ENCODE measurements around the gene BSG. TPM values are rescaled to one million over a fixed set of nuclear protein-coding genes. Genes with fewer than 3 reads are reported as not detected.

The BSG gene
- total and polyA plus RNA-seq, 9 of the 15 experiments (the other 6 are each of a cell fraction or from before 2014, with no cell fraction given): 4.6 to 495 (median 187) TPM

DNA sequence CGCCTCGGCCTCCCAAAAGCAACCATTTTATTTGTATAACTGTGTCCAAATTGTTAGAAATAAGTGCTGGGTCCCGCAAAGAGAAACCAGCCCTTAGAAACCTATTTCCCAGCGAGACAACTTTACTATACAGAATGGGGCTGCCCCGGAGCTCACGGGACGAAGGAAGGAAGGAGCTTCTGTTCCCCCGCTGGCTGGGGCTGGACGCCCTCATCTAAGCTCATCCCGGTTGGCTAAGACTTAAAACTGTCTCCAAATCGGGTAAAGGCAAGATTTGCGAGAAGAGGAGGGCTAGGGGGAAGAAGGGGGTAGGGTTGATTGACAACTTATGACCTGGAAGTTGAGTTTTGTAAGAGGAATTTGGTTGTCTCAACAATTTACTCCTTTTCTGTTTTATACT, 12.3 kb upstream of the BSG start:
- H3K9ac ChIP-seq (ENCODE audit: insufficient read depth in 1 of 2, low read depth in 2 of 2, low read length in 2 of 2): no peak overlapping the region
- ATAC-seq (no peak), FAIRE-seq (no peak), DNase-seq (ENCODE audit: extremely low read depth in 1 of 4, low spot score in 3 of 4) (no peak)
- in situ Hi-C loops (cut with MboI): no loop called here
- H3K36me3 ChIP-seq (ENCODE audit: control insufficient read depth, insufficient read depth, low read length): no peaks in the 10 kb centered on the region
- no peak for TF ChIP-seq ZKSCAN3 (CRISPR knock-in tag; IDR thresholded peaks at IDR 0.05)
- TF ChIP-seq, protein P1, sequence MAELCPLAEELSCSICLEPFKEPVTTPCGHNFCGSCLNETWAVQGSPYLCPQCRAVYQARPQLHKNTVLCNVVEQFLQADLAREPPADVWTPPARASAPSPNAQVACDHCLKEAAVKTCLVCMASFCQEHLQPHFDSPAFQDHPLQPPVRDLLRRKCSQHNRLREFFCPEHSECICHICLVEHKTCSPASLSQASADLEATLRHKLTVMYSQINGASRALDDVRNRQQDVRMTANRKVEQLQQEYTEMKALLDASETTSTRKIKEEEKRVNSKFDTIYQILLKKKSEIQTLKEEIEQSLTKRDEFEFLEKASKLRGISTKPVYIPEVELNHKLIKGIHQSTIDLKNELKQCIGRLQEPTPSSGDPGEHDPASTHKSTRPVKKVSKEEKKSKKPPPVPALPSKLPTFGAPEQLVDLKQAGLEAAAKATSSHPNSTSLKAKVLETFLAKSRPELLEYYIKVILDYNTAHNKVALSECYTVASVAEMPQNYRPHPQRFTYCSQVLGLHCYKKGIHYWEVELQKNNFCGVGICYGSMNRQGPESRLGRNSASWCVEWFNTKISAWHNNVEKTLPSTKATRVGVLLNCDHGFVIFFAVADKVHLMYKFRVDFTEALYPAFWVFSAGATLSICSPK (IDR thresholded peaks at IDR 0.05; ENCODE audit: borderline replicate concordance): no peak
- 74% methylated on average over 7 of the region's 12 CpGs for WGBS (ENCODE audit: insufficient coverage, low coverage, missing lambda C conversion rate)
- ChIA-PET POLR2A (no interaction called here), CTCF (ENCODE audit: low intra/inter-chr PET ratio) (no interaction called here)
- H3K4me1 ChIP-seq (replicated peaks in 1 of 2; ENCODE audit: control insufficient read depth in 2 of 2, insufficient read depth in 2 of 2, low read length in 2 of 2): peaks cover 14 to 39% of the 10 kb centered on the region in 2 experiments; a peak in 4 of 5 replicates
- no peak overlapping the region for H2AFZ ChIP-seq (ENCODE audit: low read depth, low read length)
- H3K79me2 ChIP-seq (ENCODE audit: control insufficient read depth, insufficient read depth, low read length): no peaks in the 10 kb centered on the region
- no peaks in the 10 kb centered on the region; the same call in 1 of the 2 replicates for H3K9me3 ChIP-seq (replicated peaks; ENCODE audit: control insufficient read depth, insufficient read depth, low read depth, low read length)
- H4K20me1 ChIP-seq (replicated peaks; ENCODE audit: control insufficient read depth, insufficient read depth, low read length): no peaks in the 10 kb centered on the region
- BruUV-seq (replicated peaks): no TSS peak
- no peak overlapping the region for H3K4me3 ChIP-seq
- intact Hi-C loops (cut with micrococcal nuclease): no loop called here
- no peak overlapping the region for H3K27ac ChIP-seq (ENCODE audit: extremely low read depth, low read depth, low read length)
- H3K27me3 ChIP-seq (ENCODE audit: control insufficient read depth in 2 of 2, insufficient read depth in 2 of 2, low read length in 2 of 2): no peaks in the 10 kb centered on the region
- H3K9me1 ChIP-seq (ENCODE audit: control insufficient read depth, insufficient read depth, low read length): no peaks in the 10 kb centered on the region
- H3K4me2 ChIP-seq (ENCODE audit: insufficient read depth, low read length): no peak overlapping the region

DNA sequence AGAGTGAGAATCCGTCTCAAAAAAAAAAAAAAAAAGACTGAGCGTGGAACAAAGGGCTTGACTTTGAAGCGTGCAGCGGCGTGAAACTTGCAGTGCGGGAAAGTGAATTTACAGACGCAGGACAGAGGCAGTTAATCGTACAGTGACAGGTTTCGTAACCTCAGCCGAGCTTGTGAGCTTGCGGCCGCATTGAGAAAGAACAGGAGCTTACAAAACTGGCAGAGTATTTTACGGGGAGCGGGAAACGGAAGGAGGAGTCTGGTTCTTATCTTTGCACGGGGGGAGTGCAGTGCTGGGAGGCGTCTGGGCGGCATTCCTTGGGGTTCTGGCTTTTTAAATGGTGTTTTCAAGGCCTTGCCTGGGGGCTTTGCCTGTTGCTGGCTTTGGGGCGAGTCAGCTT, 6.0 kb upstream of the BSG start:
- no peaks in the 10 kb centered on the region for H4K20me1 ChIP-seq (replicated peaks; ENCODE audit: control insufficient read depth, insufficient read depth, low read length)
- DNase-seq (ENCODE audit: extremely low read depth in 1 of 4, low spot score in 3 of 4): peak; percentile 50 to 92 (median 70)
- peak overlapping the region; percentile 46 to 71; a peak in 3 of 4 replicates for H3K9ac ChIP-seq (ENCODE audit: insufficient read depth in 1 of 2, low read depth in 2 of 2, low read length in 2 of 2)
- intact Hi-C loops (cut with micrococcal nuclease) (no loop called here), in situ Hi-C loops (cut with MboI) (no loop called here)
- H3K27ac ChIP-seq (ENCODE audit: extremely low read depth, low read depth, low read length): peak overlapping the region; percentile 71
- WGBS (ENCODE audit: insufficient coverage, low coverage, missing lambda C conversion rate): under 1% methylated on average over 17 of the region's 19 CpGs
- peaks cover 3% of the 10 kb centered on the region; the same call in 1 of the 3 replicates for H3K36me3 ChIP-seq (ENCODE audit: control insufficient read depth, insufficient read depth, low read length)
- ChIA-PET CTCF (ENCODE audit: low intra/inter-chr PET ratio) (no interaction called here), POLR2A (interaction anchor here (0.6 to 1.9 kb wide), 7 partner anchors 8 to 476 kb away, joined by 3 to 11 read pairs (median 3); no protein-coding TSS in a partner anchor)
- peak overlapping the region; percentile 21 for H3K4me3 ChIP-seq
- peak overlapping the region; percentile 70 for H2AFZ ChIP-seq (ENCODE audit: low read depth, low read length)
- H3K9me3 ChIP-seq (replicated peaks; ENCODE audit: control insufficient read depth, insufficient read depth, low read depth, low read length): peaks cover 10% of the 10 kb centered on the region
- peak; percentile 94 for FAIRE-seq
- peaks cover 4% of the 10 kb centered on the region; the same call in 1 of the 3 replicates for H3K79me2 ChIP-seq (ENCODE audit: control insufficient read depth, insufficient read depth, low read length)
- ATAC-seq: peak; percentile 91
- no TSS peak for BruUV-seq (replicated peaks)
- peak overlapping the region; percentile 78 for H3K4me2 ChIP-seq (ENCODE audit: insufficient read depth, low read length)
- peaks cover 0 to 29% of the 10 kb centered on the region in 2 experiments; a peak in 4 of 5 replicates for H3K4me1 ChIP-seq (replicated peaks in 1 of 2; ENCODE audit: control insufficient read depth in 2 of 2, insufficient read depth in 2 of 2, low read length in 2 of 2)
- no peaks in the 10 kb centered on the region for H3K27me3 ChIP-seq (ENCODE audit: control insufficient read depth in 2 of 2, insufficient read depth in 2 of 2, low read length in 2 of 2)
- no peaks in the 10 kb centered on the region for H3K9me1 ChIP-seq (ENCODE audit: control insufficient read depth, insufficient read depth, low read length)
- TF ChIP-seq, protein P2, sequence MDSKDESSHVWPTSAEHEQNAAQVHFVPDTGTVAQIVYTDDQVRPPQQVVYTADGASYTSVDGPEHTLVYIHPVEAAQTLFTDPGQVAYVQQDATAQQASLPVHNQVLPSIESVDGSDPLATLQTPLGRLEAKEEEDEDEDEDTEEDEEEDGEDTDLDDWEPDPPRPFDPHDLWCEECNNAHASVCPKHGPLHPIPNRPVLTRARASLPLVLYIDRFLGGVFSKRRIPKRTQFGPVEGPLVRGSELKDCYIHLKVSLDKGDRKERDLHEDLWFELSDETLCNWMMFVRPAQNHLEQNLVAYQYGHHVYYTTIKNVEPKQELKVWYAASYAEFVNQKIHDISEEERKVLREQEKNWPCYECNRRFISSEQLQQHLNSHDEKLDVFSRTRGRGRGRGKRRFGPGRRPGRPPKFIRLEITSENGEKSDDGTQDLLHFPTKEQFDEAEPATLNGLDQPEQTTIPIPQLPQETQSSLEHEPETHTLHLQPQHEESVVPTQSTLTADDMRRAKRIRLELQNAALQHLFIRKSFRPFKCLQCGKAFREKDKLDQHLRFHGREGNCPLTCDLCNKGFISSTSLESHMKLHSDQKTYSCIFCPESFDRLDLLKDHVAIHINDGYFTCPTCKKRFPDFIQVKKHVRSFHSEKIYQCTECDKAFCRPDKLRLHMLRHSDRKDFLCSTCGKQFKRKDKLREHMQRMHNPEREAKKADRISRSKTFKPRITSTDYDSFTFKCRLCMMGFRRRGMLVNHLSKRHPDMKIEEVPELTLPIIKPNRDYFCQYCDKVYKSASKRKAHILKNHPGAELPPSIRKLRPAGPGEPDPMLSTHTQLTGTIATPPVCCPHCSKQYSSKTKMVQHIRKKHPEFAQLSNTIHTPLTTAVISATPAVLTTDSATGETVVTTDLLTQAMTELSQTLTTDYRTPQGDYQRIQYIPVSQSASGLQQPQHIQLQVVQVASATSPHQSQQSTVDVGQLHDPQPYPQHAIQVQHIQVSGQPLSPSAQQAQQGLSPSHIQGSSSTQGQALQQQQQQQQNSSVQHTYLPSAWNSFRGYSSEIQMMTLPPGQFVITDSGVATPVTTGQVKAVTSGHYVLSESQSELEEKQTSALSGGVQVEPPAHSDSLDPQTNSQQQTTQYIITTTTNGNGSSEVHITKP (IDR thresholded peaks at IDR 0.05; ENCODE audit: partially characterized antibody): peak; percentile 23
- TF ChIP-seq ZNF384 (IDR thresholded peaks at IDR 0.05; ENCODE audit: low read depth, low read length) (peak; percentile 43), MYC (IDR thresholded peaks at IDR 0.05; ENCODE audit: low read depth, low read length) (peak; percentile 17; the same call in 1 of the 2 replicates), MYC (CRISPR knock-in tag; IDR thresholded peaks at IDR 0.05; ENCODE audit: borderline replicate concordance, low read depth) (no peak)
- TF ChIP-seq, protein P3, sequence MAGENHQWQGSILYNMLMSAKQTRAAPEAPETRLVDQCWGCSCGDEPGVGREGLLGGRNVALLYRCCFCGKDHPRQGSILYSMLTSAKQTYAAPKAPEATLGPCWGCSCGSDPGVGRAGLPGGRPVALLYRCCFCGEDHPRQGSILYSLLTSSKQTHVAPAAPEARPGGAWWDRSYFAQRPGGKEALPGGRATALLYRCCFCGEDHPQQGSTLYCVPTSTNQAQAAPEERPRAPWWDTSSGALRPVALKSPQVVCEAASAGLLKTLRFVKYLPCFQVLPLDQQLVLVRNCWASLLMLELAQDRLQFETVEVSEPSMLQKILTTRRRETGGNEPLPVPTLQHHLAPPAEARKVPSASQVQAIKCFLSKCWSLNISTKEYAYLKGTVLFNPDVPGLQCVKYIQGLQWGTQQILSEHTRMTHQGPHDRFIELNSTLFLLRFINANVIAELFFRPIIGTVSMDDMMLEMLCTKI (IDR thresholded peaks at IDR 0.05; ENCODE audit: partially characterized antibody): no peak
